ENCODE measurements around the gene PLXNA3. TPM values are rescaled to one million over a fixed set of nuclear protein-coding genes. Genes with fewer than 3 reads are reported as not detected.
A peak's percentile ranks its signal among the peaks of the same experiment; 100 is the strongest.

Gene PLXNA3
- total RNA-seq, 2 donors from 2014 or later: 52.6 to 68.8 TPM

DNA sequence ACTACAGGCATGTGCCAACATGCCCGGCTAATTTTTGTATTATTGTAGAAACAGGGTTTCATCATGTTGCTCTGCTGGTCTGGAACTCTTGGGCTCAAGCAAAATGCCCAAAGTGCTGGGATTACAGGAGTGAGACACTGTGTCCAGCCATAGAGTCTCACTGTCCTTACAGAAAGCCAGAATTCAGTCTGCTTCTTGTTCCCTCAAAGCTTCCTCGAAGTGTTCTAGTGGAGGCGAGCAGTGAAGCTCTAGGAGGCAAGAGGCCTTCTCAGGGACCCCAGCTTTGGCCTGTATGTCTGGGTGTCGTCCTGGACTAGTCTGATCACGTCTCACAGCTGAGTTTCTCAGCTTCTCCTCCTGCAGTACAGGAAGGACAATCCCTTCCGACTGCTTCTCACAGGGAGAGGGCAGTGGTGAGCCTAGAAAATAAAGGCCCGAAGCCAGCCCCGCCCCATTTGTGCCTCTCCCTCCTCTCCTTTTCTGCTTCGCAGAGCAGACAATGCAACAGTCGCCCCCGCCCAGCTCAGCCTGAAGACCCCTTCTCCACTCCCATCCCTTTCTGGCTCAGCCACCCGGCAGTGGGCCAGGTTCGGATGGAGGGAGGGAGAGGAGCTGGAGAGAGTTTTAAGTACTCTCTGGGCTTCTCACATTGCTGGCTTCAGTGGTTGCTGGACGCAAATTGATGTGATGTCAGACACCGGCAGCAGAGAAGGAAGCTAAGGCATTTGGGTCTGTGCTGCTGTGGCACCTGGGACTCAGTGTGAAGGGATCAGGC, 69.0 kb downstream of the PLXNA3 start:
- DNase-seq: peak; percentile 88
- no peaks in the 10 kb centered on the region for H3K27me3 ChIP-seq (ENCODE audit: control insufficient read depth, insufficient read depth, low read length, poor library complexity, severe bottlenecking)
- peaks cover 2% of the 10 kb centered on the region for H3K4me1 Mint-ChIP-seq
- H3K4me3 ChIP-seq (ENCODE audit: low read length): no peak overlapping the region
- TF ChIP-seq, protein P1, sequence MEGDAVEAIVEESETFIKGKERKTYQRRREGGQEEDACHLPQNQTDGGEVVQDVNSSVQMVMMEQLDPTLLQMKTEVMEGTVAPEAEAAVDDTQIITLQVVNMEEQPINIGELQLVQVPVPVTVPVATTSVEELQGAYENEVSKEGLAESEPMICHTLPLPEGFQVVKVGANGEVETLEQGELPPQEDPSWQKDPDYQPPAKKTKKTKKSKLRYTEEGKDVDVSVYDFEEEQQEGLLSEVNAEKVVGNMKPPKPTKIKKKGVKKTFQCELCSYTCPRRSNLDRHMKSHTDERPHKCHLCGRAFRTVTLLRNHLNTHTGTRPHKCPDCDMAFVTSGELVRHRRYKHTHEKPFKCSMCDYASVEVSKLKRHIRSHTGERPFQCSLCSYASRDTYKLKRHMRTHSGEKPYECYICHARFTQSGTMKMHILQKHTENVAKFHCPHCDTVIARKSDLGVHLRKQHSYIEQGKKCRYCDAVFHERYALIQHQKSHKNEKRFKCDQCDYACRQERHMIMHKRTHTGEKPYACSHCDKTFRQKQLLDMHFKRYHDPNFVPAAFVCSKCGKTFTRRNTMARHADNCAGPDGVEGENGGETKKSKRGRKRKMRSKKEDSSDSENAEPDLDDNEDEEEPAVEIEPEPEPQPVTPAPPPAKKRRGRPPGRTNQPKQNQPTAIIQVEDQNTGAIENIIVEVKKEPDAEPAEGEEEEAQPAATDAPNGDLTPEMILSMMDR (conservative IDR thresholded peaks at IDR 0.05): peak; percentile 65
- peak overlapping the region; percentile 80 for H3K27ac Mint-ChIP-seq
- H3K9me3 ChIP-seq (ENCODE audit: control insufficient read depth, low read length): no peaks in the 10 kb centered on the region
- H3K4me3 Mint-ChIP-seq: peak overlapping the region; percentile 46
- H3K9me3 Mint-ChIP-seq: peaks cover 59% of the 10 kb centered on the region
- H3K36me3 ChIP-seq (ENCODE audit: control insufficient read depth, insufficient read depth, low read length): no peaks in the 10 kb centered on the region
- WGBS, 2 experiments (ENCODE audit: insufficient coverage in 1 of 2, insufficient read length in 1 of 2): 20% methylated on average over 10 of the region's 15 CpGs; no CpG with 5 or more reads in 1 of the 2 experiments
- peak overlapping the region; percentile 27 for H3K9ac ChIP-seq (ENCODE audit: extremely low read depth, low read length, poor library complexity, severe bottlenecking)
- H3K4me1 ChIP-seq (ENCODE audit: control insufficient read depth, insufficient read depth, low read length): no peaks in the 10 kb centered on the region
- H3K27me3 Mint-ChIP-seq (ENCODE audit: insufficient read depth): peaks cover 14% of the 10 kb centered on the region
- no peak overlapping the region for H3K27ac ChIP-seq (ENCODE audit: low read depth, low read length)
- H3K36me3 Mint-ChIP-seq (ENCODE audit: low read depth): peaks cover 8% of the 10 kb centered on the region

Small RNA genes lying within 50 kb of the gene (microRNA-seq; reads per million reads assigned to microRNA genes)
- not detected for gene MIR6858 (ENCODE audit: borderline microRNAs expressed)

Other genes starting within 250 kb of the PLXNA3 start
- gene OPN1MW2, start 238.5 kb upstream of the PLXNA3 start, total RNA-seq: not detected
- not detected for gene OPN1MW3, start 200.7 kb upstream of the PLXNA3 start, total RNA-seq
- not detected for gene TEX28, start 163.2 kb upstream of the PLXNA3 start, total RNA-seq
- not detected for gene TKTL1, start 162.5 kb upstream of the PLXNA3 start, total RNA-seq
- gene FLNA, start 83.6 kb upstream of the PLXNA3 start, total RNA-seq: 1,000 to 10,000 TPM; 1,074 to 1,251 TPM
- 10 to 100 TPM; 60.3 to 76.4 TPM for gene EMD, start 79.0 kb upstream of the PLXNA3 start, total RNA-seq
- gene RPL10, start 59.9 kb upstream of the PLXNA3 start, total RNA-seq: 1,000 to 10,000 TPM; 2,142 to 2,551 TPM
- 10 to 100 TPM; 13.8 to 17.0 TPM for gene DNASE1L1, start 49.0 kb upstream of the PLXNA3 start, total RNA-seq
- gene TAFAZZIN, start 46.7 kb upstream of the PLXNA3 start, total RNA-seq: 10 to 100 TPM; 32.9 to 62.9 TPM
- 10 to 100 TPM; 61.6 to 66.8 TPM for gene ATP6AP1, start 29.6 kb upstream of the PLXNA3 start, total RNA-seq
- 100 to 1,000 TPM; 143 to 179 TPM for gene GDI1, start 21.1 kb upstream of the PLXNA3 start, total RNA-seq
- 100 to 1,000 TPM in 1 of 2 donors, 10 to 100 TPM in 1; 91.0 to 102 TPM for gene FAM50A, start 14.1 kb upstream of the PLXNA3 start, total RNA-seq
- 10 to 100 TPM; 29.5 to 34.1 TPM for gene LAGE3, start 21.0 kb downstream of the PLXNA3 start, total RNA-seq
- gene UBL4A, start 28.3 kb downstream of the PLXNA3 start, total RNA-seq: 10 to 100 TPM; 29.1 to 35.9 TPM
- 1 to 10 TPM; 5.4 to 9.1 TPM for gene SLC10A3, start 32.3 kb downstream of the PLXNA3 start, total RNA-seq
- gene FAM3A, start 58.0 kb downstream of the PLXNA3 start, total RNA-seq: 10 to 100 TPM; 23.6 to 24.3 TPM
- gene G6PD, start 88.6 kb downstream of the PLXNA3 start, total RNA-seq: 10 to 100 TPM; 71.7 to 81.4 TPM
- 10 to 100 TPM; 19.8 to 20.3 TPM for gene IKBKG, start 89.3 kb downstream of the PLXNA3 start, total RNA-seq
- not detected for gene CTAG1A, start 126.9 kb downstream of the PLXNA3 start, total RNA-seq
- not detected for gene CTAG1B, start 161.0 kb downstream of the PLXNA3 start, total RNA-seq
- gene CTAG2, start 195.3 kb downstream of the PLXNA3 start, total RNA-seq: not detected

All from endodermal cell (in vitro differentiated cells).